Endothelial cell of umbilical vein (primary cell): Measurements from ENCODE around the gene LPCAT3. TPM values are rescaled to one million over a fixed set of nuclear protein-coding genes. Genes with fewer than 3 reads are reported as not detected.

Experiments
- BruUV-seq: library from RNA; stranded (reverse); fragments of 400-500 nt; replicated peaks from 2 replicates; lab custom pipeline; 2021; lab: Mats Ljungman, UMichigan
- CTCF ChIA-PET: fragments of 300-600, 350-600 bp; sonication (Branson Sonifier 250); formaldehyde crosslinking; loops from one replicate; lab custom pipeline; 2021; ENCODE audit warnings: antibody characterized with exemption, inconsistent platforms; lab: Charles Lee
- POLR2A ChIA-PET: fragments of 300-600, 350-600 bp; sonication (Branson Sonifier 250); formaldehyde crosslinking; loops from one replicate; lab custom pipeline; 2021; ENCODE audit warnings: antibody characterized with exemption, inconsistent platforms; lab: Charles Lee
- DNase-seq: peaks from one replicate; pipeline ENCODE4 v3.0.0-alpha.2; 2011; ENCODE audit warnings: low read depth, low spot score
- FAIRE-seq: peaks from 2 replicates; lab custom pipeline; 2011; peaks lifted over from hg19 to GRCh38; lab: Jason Lieb, UNC
- H2AFZ ChIP-seq: 2 replicates; pipeline ENCODE4 v1.6.0; 2012; ENCODE audit warnings: low read depth, low read length, control low read depth, inconsistent platforms
- H3K27ac ChIP-seq: 2 replicates; pipeline ENCODE4 v1.5.1; 2011; ENCODE audit warnings: low read depth, mild to moderate bottlenecking, control low read depth, low read length, moderate library complexity; ENCODE audit not compliant: insufficient read depth
- H3K27me3 ChIP-seq, 2 experiments: 2 replicates each; pipeline versions ENCODE4 v1.6.0 to v1.6.1; 2011; ENCODE audit warnings: low read length in 2 of 2, mixed read lengths in 1 of 2; ENCODE audit not compliant: control insufficient read depth in 2 of 2, insufficient read depth in 2 of 2
- H3K36me3 ChIP-seq, 2 experiments: 2 replicates in 1 of 2; 3 replicates in 1 of 2; pipeline ENCODE4 v1.5.1; 2011; ENCODE audit warnings: low read length in 2 of 2, mild to moderate bottlenecking in 1 of 2, moderate library complexity in 1 of 2; ENCODE audit not compliant: control insufficient read depth in 2 of 2, insufficient read depth in 2 of 2; ENCODE audit errors: extremely low read depth in 1 of 2
- H3K4me1 ChIP-seq: 3 replicates; pipeline ENCODE4 v1.5.1; 2011; ENCODE audit warnings: mild to moderate bottlenecking, low read length; ENCODE audit not compliant: control insufficient read depth, insufficient read depth; ENCODE audit errors: extremely low read depth
- H3K4me2 ChIP-seq: 2 replicates; pipeline ENCODE4 v1.6.1; 2011; ENCODE audit warnings: low read length, control low read depth, mixed read lengths; ENCODE audit not compliant: insufficient read depth
- H3K4me3 ChIP-seq, 3 experiments: fragments of 200-600 bp in 1 of 3; sonication (generic), shearing (Covaris generic) in 1 of 3; replicated peaks in 1 of 3; 2 replicates each; pipeline ENCODE4 v1.5.1; 2011 to 2016; ENCODE audit warnings: control low read depth in 3 of 3, low read length in 3 of 3, mild to moderate bottlenecking in 2 of 3, inconsistent platforms in 1 of 3, low read depth in 1 of 3, moderate library complexity in 1 of 3; ENCODE audit not compliant: insufficient read depth in 1 of 3
- H3K79me2 ChIP-seq: 2 replicates; pipeline ENCODE4 v1.6.0; 2012; ENCODE audit warnings: low read length, inconsistent platforms; ENCODE audit not compliant: control insufficient read depth, insufficient read depth
- H3K9ac ChIP-seq: replicated peaks from 2 replicates; pipeline ENCODE3; 2011; ENCODE audit warnings: low read length, control low read depth; ENCODE audit not compliant: insufficient read depth; ENCODE audit errors: extremely low read depth
- H3K9me1 ChIP-seq: replicated peaks from 3 replicates; pipeline ENCODE4 v1.6.0; 2011; ENCODE audit warnings: mild to moderate bottlenecking, low read length; ENCODE audit not compliant: control insufficient read depth, insufficient read depth; ENCODE audit errors: extremely low read depth
- H3K9me3 ChIP-seq: replicated peaks from 2 replicates; pipeline ENCODE4 v1.5.1; 2012; ENCODE audit warnings: low read length, inconsistent platforms; ENCODE audit not compliant: control insufficient read depth, insufficient read depth
- H4K20me1 ChIP-seq: replicated peaks from 2 replicates; pipeline ENCODE3; 2011; ENCODE audit warnings: mild to moderate bottlenecking, low read length; ENCODE audit not compliant: control insufficient read depth, insufficient read depth; ENCODE audit errors: extremely low read depth
- EZH2 ChIP-seq: IDR thresholded peaks from 2 replicates; pipeline ENCODE4 v1.6.1; 2012; ENCODE audit warnings: borderline replicate concordance, low read depth, mild to moderate bottlenecking, moderate library complexity, low read length, inconsistent platforms; ENCODE audit not compliant: severe bottlenecking
- FOS ChIP-seq: IDR thresholded peaks from 2 replicates; pipeline ENCODE4 v1.6.1; 2011; ENCODE audit warnings: mild to moderate bottlenecking, low read length, moderate library complexity, borderline replicate concordance; ENCODE audit not compliant: insufficient read depth
- GATA2 ChIP-seq: IDR thresholded peaks from 2 replicates; pipeline ENCODE4 v1.7.0; 2011; ENCODE audit warnings: low read depth, mild to moderate bottlenecking, moderate library complexity, mixed read lengths, low read length; ENCODE audit not compliant: insufficient read length, insufficient read depth
- JUN ChIP-seq: IDR thresholded peaks from 2 replicates; pipeline ENCODE4 v1.6.1; 2011; ENCODE audit warnings: borderline replicate concordance, low read depth; ENCODE audit not compliant: insufficient read length, insufficient read depth
- MYC ChIP-seq: IDR thresholded peaks from one replicate; pipeline ENCODE4 v1.6.1; 2011; ENCODE audit warnings: mild to moderate bottlenecking, low read depth, low read length
- POLR2A ChIP-seq: IDR thresholded peaks from 2 replicates; pipeline ENCODE4 v1.6.1; 2012; ENCODE audit warnings: low read depth, mild to moderate bottlenecking, control low read depth, low read length
- POLR2AphosphoS5 ChIP-seq: IDR thresholded peaks from 2 replicates; pipeline ENCODE4 v1.6.1; 2012; ENCODE audit warnings: low read depth, mild to moderate bottlenecking, control low read depth, low read length, moderate library complexity; ENCODE audit not compliant: insufficient read depth
- dilution Hi-C: fragments of 300-500 bp; cut with MboI; formaldehyde crosslinking; loops from one replicate; pipeline ENCODE4 v1.15.0; 2019; ENCODE audit warnings: low sequenced_read_pairs; ENCODE audit not compliant: extremely low pct_ligation_motif_present
- intact Hi-C: fragments of 100-400 bp; cut with micrococcal nuclease; formaldehyde crosslinking; loops from one replicate; pipeline ENCODE4 v1.10.0; 2022
- polyA plus RNA-seq, 4 experiments: library from polyadenylated mRNA; depleted of rRNA in 3 of 4; stranded (reverse) in 3 of 4; unstranded in 1 of 4; fragments of >200 nt; gene quantifications; 2 replicates each; pipeline versions ENCODE4 v1.2.1 to v1.2.3, GENCODE V29; 2011 to 2012; ENCODE audit warnings: missing spikeins in 1 of 4
- total RNA-seq: library from RNA; stranded (reverse); gene quantifications from 2 replicates; pipeline ENCODE4 v1.2.3, GENCODE V29; 2021
- TF ChIP-seq, protein P1 (sequence below): IDR thresholded peaks from 2 replicates; pipeline ENCODE4 v1.6.1; 2011; ENCODE audit not compliant: insufficient read depth, insufficient read length
- TF ChIP-seq, protein P2 (sequence below), 2 donors: IDR thresholded peaks; 1 replicate in 1 of 2; 2 replicates in 1 of 2; pipeline ENCODE4 v1.5.1; 2011; ENCODE audit warnings: low read length in 2 of 2, mild to moderate bottlenecking in 2 of 2, moderate library complexity in 2 of 2, control low read depth in 1 of 2, inconsistent platforms in 1 of 2, low read depth in 1 of 2; ENCODE audit not compliant: insufficient read depth in 1 of 2; ENCODE audit errors: extremely low read depth in 1 of 2

Gene LPCAT3
- total and polyA plus RNA-seq, 2 donors (not counting 3 experiments of a cell fraction or from before 2014, with no cell fraction given): 29.5 to 36.0 TPM

DNA sequence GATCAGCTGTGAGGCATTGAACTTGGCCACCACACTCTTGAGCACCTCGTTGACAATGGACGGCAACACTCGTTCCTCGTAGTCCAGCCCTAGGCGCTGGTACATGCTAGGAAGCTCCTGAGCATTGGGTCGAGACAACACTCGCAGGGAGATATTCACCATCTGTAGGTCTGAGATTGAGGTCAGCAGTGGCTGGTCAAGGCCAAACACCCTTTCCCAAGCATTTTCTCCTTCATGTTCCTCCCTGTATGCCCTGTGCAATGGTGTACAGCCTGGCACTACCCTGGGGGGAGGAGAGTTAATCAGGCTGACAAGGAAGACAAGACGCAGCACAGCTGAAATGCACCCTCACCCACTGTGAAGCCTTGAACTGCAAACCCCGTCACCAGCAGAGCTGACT lies 49.9 kb downstream of the LPCAT3 start:
- ChIA-PET POLR2A (interaction anchor here (0.9 to 1.6 kb wide), 2 partner anchors 25 to 221 kb away, joined by 4 to 5 read pairs; partner anchors contain the start of genes C12orf57 and RNU7-1), CTCF (interaction anchor here (1.0 to 2.2 kb wide), 4 partner anchors 24 to 99 kb away, joined by 3 to 13 read pairs (median 5); partner anchors contain the start of genes C12orf57 and RNU7-1)
- no peak overlapping the region for H2AFZ ChIP-seq
- H3K36me3 ChIP-seq: peaks cover 13 to 30% of the 10 kb centered on the region in 2 experiments
- H3K9me3 ChIP-seq: no peaks in the 10 kb centered on the region
- H3K9me1 ChIP-seq: no peaks in the 10 kb centered on the region
- DNase-seq (no peak), FAIRE-seq (no peak)
- peak overlapping the region; percentile 88 for H3K4me2 ChIP-seq
- H3K27ac ChIP-seq: no peak overlapping the region
- no peak overlapping the region for H3K4me3 ChIP-seq
- peaks cover 54% of the 10 kb centered on the region for H3K79me2 ChIP-seq
- TF ChIP-seq EZH2 (no peak), FOS (no peak), MYC (no peak)
- TF ChIP-seq, protein P1, sequence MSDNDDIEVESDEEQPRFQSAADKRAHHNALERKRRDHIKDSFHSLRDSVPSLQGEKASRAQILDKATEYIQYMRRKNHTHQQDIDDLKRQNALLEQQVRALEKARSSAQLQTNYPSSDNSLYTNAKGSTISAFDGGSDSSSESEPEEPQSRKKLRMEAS: no peak
- no peaks in the 10 kb centered on the region for H3K27me3 ChIP-seq
- peaks cover 16% of the 10 kb centered on the region for H3K4me1 ChIP-seq
- no peaks in the 10 kb centered on the region for H4K20me1 ChIP-seq
- dilution Hi-C loops (no loop called here), intact Hi-C loops (no loop called here)
- H3K9ac ChIP-seq: no peak overlapping the region
- BruUV-seq: no TSS peak

DNA sequence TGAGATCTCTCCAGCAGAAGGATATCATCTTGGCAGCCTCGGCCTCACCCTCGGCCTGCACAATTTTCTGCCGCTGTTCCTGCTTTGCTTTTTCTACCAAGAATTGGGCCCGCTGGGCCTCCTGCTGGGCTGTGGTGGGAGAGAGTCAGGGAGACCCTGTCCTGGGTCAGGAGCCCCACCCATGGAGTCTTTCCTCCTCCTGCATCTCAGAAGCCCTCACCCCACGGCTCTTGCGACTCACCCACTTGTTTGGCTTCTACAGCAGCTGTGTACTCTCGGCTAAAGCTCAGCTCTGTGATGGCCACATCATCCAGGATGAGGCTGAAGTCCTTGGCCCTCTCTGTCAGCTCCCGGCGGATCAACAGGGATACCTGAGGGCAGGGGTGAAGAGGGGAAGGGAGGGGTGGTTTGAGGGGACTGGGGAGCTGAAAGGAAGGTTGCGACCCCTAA lies 50.6 kb downstream of the LPCAT3 start:
- Histone ChIP-seq H3K4me3 (no peak overlapping the region), H2AFZ (no peak overlapping the region), H3K9me3 (no peaks in the 10 kb centered on the region), H3K36me3 (peaks cover 13 to 30% of the 10 kb centered on the region in 2 experiments), H3K9me1 (no peaks in the 10 kb centered on the region), H3K79me2 (peaks cover 50% of the 10 kb centered on the region), H3K27me3 (no peaks in the 10 kb centered on the region), H3K4me2 (no peak overlapping the region), H3K4me1 (peaks cover 16% of the 10 kb centered on the region), H3K9ac (no peak overlapping the region), H3K27ac (no peak overlapping the region), H4K20me1 (no peaks in the 10 kb centered on the region)
- intact Hi-C loops: no loop called here
- CTCF ChIA-PET: interaction anchor here (1.0 to 2.2 kb wide), 3 partner anchors 23 to 98 kb away, joined by 4 to 13 read pairs (median 6); partner anchors contain the start of genes C12orf57 and RNU7-1
- POLR2A ChIA-PET: interaction anchor here (0.6 kb wide), 1 partner anchor 58 kb away, joined by 3 read pairs; no protein-coding TSS in a partner anchor
- FAIRE-seq (no peak), DNase-seq (no peak)
- dilution Hi-C loops: no loop called here
- TF ChIP-seq POLR2AphosphoS5 (no peak), JUN (no peak), EZH2 (no peak), GATA2 (no peak), FOS (no peak), MYC (no peak), POLR2A (no peak)
- TF ChIP-seq, protein P2, sequence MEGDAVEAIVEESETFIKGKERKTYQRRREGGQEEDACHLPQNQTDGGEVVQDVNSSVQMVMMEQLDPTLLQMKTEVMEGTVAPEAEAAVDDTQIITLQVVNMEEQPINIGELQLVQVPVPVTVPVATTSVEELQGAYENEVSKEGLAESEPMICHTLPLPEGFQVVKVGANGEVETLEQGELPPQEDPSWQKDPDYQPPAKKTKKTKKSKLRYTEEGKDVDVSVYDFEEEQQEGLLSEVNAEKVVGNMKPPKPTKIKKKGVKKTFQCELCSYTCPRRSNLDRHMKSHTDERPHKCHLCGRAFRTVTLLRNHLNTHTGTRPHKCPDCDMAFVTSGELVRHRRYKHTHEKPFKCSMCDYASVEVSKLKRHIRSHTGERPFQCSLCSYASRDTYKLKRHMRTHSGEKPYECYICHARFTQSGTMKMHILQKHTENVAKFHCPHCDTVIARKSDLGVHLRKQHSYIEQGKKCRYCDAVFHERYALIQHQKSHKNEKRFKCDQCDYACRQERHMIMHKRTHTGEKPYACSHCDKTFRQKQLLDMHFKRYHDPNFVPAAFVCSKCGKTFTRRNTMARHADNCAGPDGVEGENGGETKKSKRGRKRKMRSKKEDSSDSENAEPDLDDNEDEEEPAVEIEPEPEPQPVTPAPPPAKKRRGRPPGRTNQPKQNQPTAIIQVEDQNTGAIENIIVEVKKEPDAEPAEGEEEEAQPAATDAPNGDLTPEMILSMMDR (IDR thresholded peaks at IDR 0.05; ENCODE audit: extremely low read depth in 1 of 2, insufficient read depth in 1 of 2, low read depth in 1 of 2, low read length in 2 of 2): no peak
- TF ChIP-seq, protein P1: no peak
- no TSS peak for BruUV-seq
